ENCODE results near the gene ABCC8.

DNA sequence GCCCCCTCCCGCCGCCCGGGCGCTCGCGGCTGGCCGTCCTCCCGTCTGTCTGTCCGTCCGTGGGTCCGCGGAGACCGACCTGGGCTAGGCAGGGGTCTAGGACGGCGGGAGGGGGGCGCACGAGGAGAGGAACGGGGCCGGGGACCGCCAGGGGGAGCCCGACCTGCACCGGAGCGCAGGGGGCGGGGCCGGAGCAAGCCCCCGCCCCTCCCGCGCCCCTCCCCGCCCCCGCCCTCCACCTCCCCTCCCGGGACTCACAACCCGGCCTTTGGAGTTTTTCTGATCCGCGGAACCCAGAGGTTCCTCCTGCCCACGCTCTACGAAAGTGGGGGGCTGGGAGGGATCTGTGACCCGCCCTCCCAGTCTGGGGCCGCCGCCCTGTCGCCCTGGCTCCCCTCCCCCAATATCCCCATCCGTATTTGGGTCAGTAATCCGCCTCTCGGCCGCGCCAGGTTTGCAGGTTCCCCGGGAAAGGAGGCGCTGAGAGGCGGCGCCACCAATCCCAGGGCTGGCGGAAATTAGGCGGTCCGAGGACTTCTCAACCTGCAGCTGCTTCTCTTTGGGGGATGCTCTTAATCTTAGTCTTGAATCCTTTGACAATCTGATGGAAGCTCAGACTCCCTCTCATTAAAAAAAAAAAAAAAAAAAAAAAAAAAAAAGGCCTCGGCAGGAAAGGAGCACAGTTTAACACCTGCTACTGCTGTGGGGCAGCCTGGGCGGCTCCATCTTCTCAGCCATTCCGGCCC is 87.3 kb downstream of the ABCC8 start:
- TF ChIP-seq, protein P1, sequence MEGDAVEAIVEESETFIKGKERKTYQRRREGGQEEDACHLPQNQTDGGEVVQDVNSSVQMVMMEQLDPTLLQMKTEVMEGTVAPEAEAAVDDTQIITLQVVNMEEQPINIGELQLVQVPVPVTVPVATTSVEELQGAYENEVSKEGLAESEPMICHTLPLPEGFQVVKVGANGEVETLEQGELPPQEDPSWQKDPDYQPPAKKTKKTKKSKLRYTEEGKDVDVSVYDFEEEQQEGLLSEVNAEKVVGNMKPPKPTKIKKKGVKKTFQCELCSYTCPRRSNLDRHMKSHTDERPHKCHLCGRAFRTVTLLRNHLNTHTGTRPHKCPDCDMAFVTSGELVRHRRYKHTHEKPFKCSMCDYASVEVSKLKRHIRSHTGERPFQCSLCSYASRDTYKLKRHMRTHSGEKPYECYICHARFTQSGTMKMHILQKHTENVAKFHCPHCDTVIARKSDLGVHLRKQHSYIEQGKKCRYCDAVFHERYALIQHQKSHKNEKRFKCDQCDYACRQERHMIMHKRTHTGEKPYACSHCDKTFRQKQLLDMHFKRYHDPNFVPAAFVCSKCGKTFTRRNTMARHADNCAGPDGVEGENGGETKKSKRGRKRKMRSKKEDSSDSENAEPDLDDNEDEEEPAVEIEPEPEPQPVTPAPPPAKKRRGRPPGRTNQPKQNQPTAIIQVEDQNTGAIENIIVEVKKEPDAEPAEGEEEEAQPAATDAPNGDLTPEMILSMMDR (IDR thresholded peaks at IDR 0.05), result peak in 3 of 4 experiments; percentile 53 to 90 (median 57)
- no peak for TF ChIP-seq POLR2AphosphoS5 (IDR thresholded peaks at IDR 0.05)
- no peak for TF ChIP-seq POLR2A (IDR thresholded peaks at IDR 0.05)
- no peak for TF ChIP-seq EP300 (IDR thresholded peaks at IDR 0.05)
